Mucosa of stomach (tissue), 1 donor: ENCODE results near the gene RDH8.

Experiments used
- H3K27me3 ChIP-seq: one replicate; pipeline ENCODE4 v1.7.0; 2013; ENCODE audit warnings: mild to moderate bottlenecking, low read length; ENCODE audit not compliant: control insufficient read depth, insufficient read depth
- H3K36me3 ChIP-seq: one replicate; pipeline ENCODE4 v1.7.0; 2013; ENCODE audit warnings: low read length; ENCODE audit not compliant: control insufficient read depth, insufficient read depth
- H3K4me1 ChIP-seq: one replicate; pipeline ENCODE4 v1.7.0; 2013; ENCODE audit warnings: mild to moderate bottlenecking, low read length; ENCODE audit not compliant: control insufficient read depth, insufficient read depth
- H3K4me3 ChIP-seq: one replicate; pipeline ENCODE4 v1.7.0; 2013; ENCODE audit warnings: low read length
- H3K9ac ChIP-seq: one replicate; pipeline ENCODE4 v1.7.0; 2013; ENCODE audit warnings: mild to moderate bottlenecking, low read length, moderate library complexity
- H3K9me3 ChIP-seq: one replicate; pipeline ENCODE4 v1.7.0; 2013; ENCODE audit warnings: mild to moderate bottlenecking, low read length, moderate library complexity; ENCODE audit not compliant: control insufficient read depth
- donor health status: Pancreatic carcinoma.

RDH8 gene

GRCh38 chr19:10007371-10008183 is 5.7 kb upstream of the RDH8 start:
- H3K9me3 ChIP-seq: no peaks in the 10 kb centered on the region
- H3K4me3 ChIP-seq: no peak overlapping the region
- peaks cover 13% of the 10 kb centered on the region for H3K4me1 ChIP-seq
- no peaks in the 10 kb centered on the region for H3K36me3 ChIP-seq
- no peak overlapping the region for H3K9ac ChIP-seq
- H3K27me3 ChIP-seq: peaks cover 38% of the 10 kb centered on the region

GRCh38 chr19:10008184-10008765 is 5.0 kb upstream of the RDH8 start:
- Histone ChIP-seq H3K9me3 (no peaks in the 10 kb centered on the region), H3K9ac (no peak overlapping the region), H3K4me3 (no peak overlapping the region), H3K36me3 (no peaks in the 10 kb centered on the region), H3K27me3 (peaks cover 38% of the 10 kb centered on the region), H3K4me1 (peaks cover 12% of the 10 kb centered on the region)

- Histone ChIP-seq H3K9me3 (no peaks in the 10 kb centered on the region), H3K4me3 (no peak overlapping the region), H3K27me3 (peaks cover 38% of the 10 kb centered on the region), H3K36me3 (no peaks in the 10 kb centered on the region), H3K9ac (no peak overlapping the region), H3K4me1 (peaks cover 12% of the 10 kb centered on the region)
These were observed 3.5 kb upstream of the RDH8 start for GRCh38 chr19:10009714-10010224.

GRCh38 chr19:10010247-10010691 is 3.0 kb upstream of the RDH8 start, which contains the start of gene COL5A3:
TSS of gene COL5A3 (minus strand) at chr19:10010504. CDS start at chr19:10010385, 119 bp downstream.
- Histone ChIP-seq H3K9me3 (no peaks in the 10 kb centered on the region), H3K36me3 (no peaks in the 10 kb centered on the region), H3K4me1 (peaks cover 12% of the 10 kb centered on the region), H3K4me3 (no peak within 1 kb of the TSS), H3K9ac (no peak within 1 kb of the TSS), H3K27me3 (peaks cover 38% of the 10 kb centered on the region)

GRCh38 chr19:10010939-10011338 is 2.3 kb upstream of the RDH8 start:
- H3K27me3 ChIP-seq: peaks cover 38% of the 10 kb centered on the region
- H3K4me3 ChIP-seq: no peak overlapping the region
- peaks cover 7% of the 10 kb centered on the region for H3K4me1 ChIP-seq
- no peaks in the 10 kb centered on the region for H3K9me3 ChIP-seq
- no peaks in the 10 kb centered on the region for H3K36me3 ChIP-seq
- H3K9ac ChIP-seq: no peak overlapping the region

- H3K27me3 ChIP-seq: peaks cover 37% of the 10 kb centered on the region
- no peak overlapping the region for H3K9ac ChIP-seq
- no peaks in the 10 kb centered on the region for H3K9me3 ChIP-seq
- H3K4me3 ChIP-seq: no peak overlapping the region
- no peaks in the 10 kb centered on the region for H3K36me3 ChIP-seq
- peaks cover 6% of the 10 kb centered on the region for H3K4me1 ChIP-seq
These were observed 1.3 kb upstream of the RDH8 start for GRCh38 chr19:10011974-10012373.

- no peak overlapping the region for H3K9ac ChIP-seq
- peaks cover 21% of the 10 kb centered on the region for H3K27me3 ChIP-seq
- no peaks in the 10 kb centered on the region for H3K36me3 ChIP-seq
- no peaks in the 10 kb centered on the region for H3K9me3 ChIP-seq
- no peak overlapping the region for H3K4me3 ChIP-seq
- H3K4me1 ChIP-seq: peaks cover 6% of the 10 kb centered on the region
These were observed 743 bp downstream of the RDH8 start for GRCh38 chr19:10013834-10014618.

GRCh38 chr19:10018263-10018662 is 5.0 kb downstream of the RDH8 start:
- no peaks in the 10 kb centered on the region for H3K27me3 ChIP-seq
- H3K36me3 ChIP-seq: no peaks in the 10 kb centered on the region
- H3K4me3 ChIP-seq: no peak overlapping the region
- no peaks in the 10 kb centered on the region for H3K9me3 ChIP-seq
- H3K9ac ChIP-seq: no peak overlapping the region
- H3K4me1 ChIP-seq: no peaks in the 10 kb centered on the region

GRCh38 chr19:10018786-10019185 is 5.5 kb downstream of the RDH8 start:
- H3K4me1 ChIP-seq: no peaks in the 10 kb centered on the region
- H3K36me3 ChIP-seq: no peaks in the 10 kb centered on the region
- no peak overlapping the region for H3K9ac ChIP-seq
- H3K4me3 ChIP-seq: no peak overlapping the region
- H3K27me3 ChIP-seq: no peaks in the 10 kb centered on the region
- H3K9me3 ChIP-seq: no peaks in the 10 kb centered on the region

- no peak overlapping the region for H3K9ac ChIP-seq
- no peaks in the 10 kb centered on the region for H3K36me3 ChIP-seq
- H3K27me3 ChIP-seq: no peaks in the 10 kb centered on the region
- no peaks in the 10 kb centered on the region for H3K4me1 ChIP-seq
- no peak overlapping the region for H3K4me3 ChIP-seq
- no peaks in the 10 kb centered on the region for H3K9me3 ChIP-seq
These were observed 6.0 kb downstream of the RDH8 start for GRCh38 chr19:10019246-10019645.

- Histone ChIP-seq H3K27me3 (no peaks in the 10 kb centered on the region), H3K4me1 (no peaks in the 10 kb centered on the region), H3K9me3 (no peaks in the 10 kb centered on the region), H3K9ac (no peak overlapping the region), H3K4me3 (no peak overlapping the region), H3K36me3 (no peaks in the 10 kb centered on the region)
These were observed 7.6 kb downstream of the RDH8 start for GRCh38 chr19:10020851-10021250.

GRCh38 chr19:10021446-10021845 is 8.2 kb downstream of the RDH8 start:
- no peaks in the 10 kb centered on the region for H3K9me3 ChIP-seq
- no peak overlapping the region for H3K9ac ChIP-seq
- no peaks in the 10 kb centered on the region for H3K4me1 ChIP-seq
- no peaks in the 10 kb centered on the region for H3K36me3 ChIP-seq
- H3K27me3 ChIP-seq: peaks cover 1% of the 10 kb centered on the region
- H3K4me3 ChIP-seq: no peak overlapping the region
